ENCODE results near the gene JAKMIP2.

JAKMIP2 gene

DNA sequence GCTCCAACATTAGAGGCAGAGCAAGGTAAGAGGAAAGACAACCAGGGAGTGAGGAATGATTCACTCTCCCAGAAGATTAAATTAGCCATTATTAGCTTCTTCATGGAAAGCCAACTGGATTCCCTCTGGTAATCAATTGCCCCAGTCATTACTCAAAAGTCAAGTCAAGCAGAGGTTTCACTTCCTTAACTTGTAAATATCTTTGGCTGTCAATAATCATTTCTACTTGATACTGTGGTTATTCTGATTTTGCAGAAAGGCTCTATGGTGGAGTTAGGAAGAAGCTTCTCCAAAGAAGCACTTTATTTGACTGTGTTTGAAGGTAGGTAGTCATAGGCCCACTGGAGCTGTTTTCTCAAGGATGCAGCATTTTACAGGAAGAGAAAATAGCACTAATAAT lies 78.0 kb downstream of the JAKMIP2 start:
- Histone ChIP-seq H3K9me3 (ENCODE audit: control insufficient read depth in 2 of 2, low read length in 2 of 2) (no peaks in the 10 kb centered on the region), H3K27ac (ENCODE audit: low read depth in 2 of 2, low read length in 2 of 2) (no peak overlapping the region), H3K27me3 (ENCODE audit: control insufficient read depth in 2 of 2, insufficient read depth in 2 of 2, low read length in 2 of 2) (no peaks in the 10 kb centered on the region), H3K9ac (ENCODE audit: low read depth in 1 of 2, low read length in 2 of 2) (no peak overlapping the region), H3K4me3 (ENCODE audit: low read length in 2 of 2) (no peak overlapping the region), H3K36me3 (ENCODE audit: control insufficient read depth in 2 of 2, insufficient read depth in 2 of 2, low read length in 2 of 2) (no peaks in the 10 kb centered on the region), H3K4me1 (ENCODE audit: control insufficient read depth in 2 of 2, insufficient read depth in 2 of 2, low read length in 2 of 2) (no peaks in the 10 kb centered on the region)

- Histone ChIP-seq H3K9me3 (ENCODE audit: control insufficient read depth in 2 of 2, low read length in 2 of 2) (peaks cover 0 to 3% of the 10 kb centered on the region in 2 donors), H3K36me3 (ENCODE audit: control insufficient read depth in 2 of 2, insufficient read depth in 2 of 2, low read length in 2 of 2) (no peaks in the 10 kb centered on the region), H3K4me3 (ENCODE audit: low read length in 2 of 2) (no peak overlapping the region), H3K9ac (ENCODE audit: low read depth in 1 of 2, low read length in 2 of 2) (no peak overlapping the region), H3K27me3 (ENCODE audit: control insufficient read depth in 2 of 2, insufficient read depth in 2 of 2, low read length in 2 of 2) (no peaks in the 10 kb centered on the region), H3K27ac (ENCODE audit: low read depth in 2 of 2, low read length in 2 of 2) (no peak overlapping the region), H3K4me1 (ENCODE audit: control insufficient read depth in 2 of 2, insufficient read depth in 2 of 2, low read length in 2 of 2) (no peaks in the 10 kb centered on the region)
Measured at GRCh38 chr5:147701468-147701867, 81.1 kb downstream of the JAKMIP2 start.

- no peaks in the 10 kb centered on the region for H3K36me3 ChIP-seq (ENCODE audit: control insufficient read depth in 2 of 2, insufficient read depth in 2 of 2, low read length in 2 of 2)
- H3K27ac ChIP-seq (ENCODE audit: low read depth in 2 of 2, low read length in 2 of 2) = no peak overlapping the region
- no peaks in the 10 kb centered on the region for H3K27me3 ChIP-seq (ENCODE audit: control insufficient read depth in 2 of 2, insufficient read depth in 2 of 2, low read length in 2 of 2)
- no peaks in the 10 kb centered on the region for H3K4me1 ChIP-seq (ENCODE audit: control insufficient read depth in 2 of 2, insufficient read depth in 2 of 2, low read length in 2 of 2)
- H3K4me3 ChIP-seq (ENCODE audit: low read length in 2 of 2) = no peak overlapping the region
- H3K9me3 ChIP-seq (ENCODE audit: control insufficient read depth in 2 of 2, low read length in 2 of 2) = peaks cover 0 to 3% of the 10 kb centered on the region in 2 donors
- H3K9ac ChIP-seq (ENCODE audit: low read depth in 1 of 2, low read length in 2 of 2) = no peak overlapping the region
Measured at GRCh38 chr5:147699496-147700088, 82.9 kb downstream of the JAKMIP2 start.

DNA sequence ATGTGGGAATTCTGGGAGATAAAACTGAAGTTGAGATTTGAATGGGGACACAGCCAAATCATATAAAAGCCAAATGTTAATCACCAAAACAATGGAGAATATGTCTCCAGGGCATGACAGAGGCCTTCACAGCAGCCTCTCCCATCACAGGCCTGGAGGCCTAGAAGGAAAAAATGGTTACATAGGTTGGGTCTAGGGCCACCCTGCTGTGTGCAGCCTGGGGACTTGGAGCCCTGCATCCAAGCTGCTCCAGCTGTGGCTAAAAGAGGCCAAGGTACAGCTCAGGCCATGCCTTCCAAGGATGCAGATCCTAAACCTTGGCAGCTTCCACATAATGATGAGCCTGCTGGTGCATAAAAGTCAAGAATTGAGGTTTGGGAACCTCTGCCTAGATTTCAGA lies 85.1 kb downstream of the JAKMIP2 start:
- no peak overlapping the region for H3K9ac ChIP-seq (ENCODE audit: low read depth in 1 of 2, low read length in 2 of 2)
- no peaks in the 10 kb centered on the region for H3K27me3 ChIP-seq (ENCODE audit: control insufficient read depth in 2 of 2, insufficient read depth in 2 of 2, low read length in 2 of 2)
- no peaks in the 10 kb centered on the region for H3K36me3 ChIP-seq (ENCODE audit: control insufficient read depth in 2 of 2, insufficient read depth in 2 of 2, low read length in 2 of 2)
- H3K9me3 ChIP-seq (ENCODE audit: control insufficient read depth in 2 of 2, low read length in 2 of 2) = peaks cover 0 to 3% of the 10 kb centered on the region in 2 donors
- H3K4me1 ChIP-seq (ENCODE audit: control insufficient read depth in 2 of 2, insufficient read depth in 2 of 2, low read length in 2 of 2) = no peaks in the 10 kb centered on the region
- no peak overlapping the region for H3K27ac ChIP-seq (ENCODE audit: low read depth in 2 of 2, low read length in 2 of 2)
- H3K4me3 ChIP-seq (ENCODE audit: low read length in 2 of 2) = no peak overlapping the region

DNA sequence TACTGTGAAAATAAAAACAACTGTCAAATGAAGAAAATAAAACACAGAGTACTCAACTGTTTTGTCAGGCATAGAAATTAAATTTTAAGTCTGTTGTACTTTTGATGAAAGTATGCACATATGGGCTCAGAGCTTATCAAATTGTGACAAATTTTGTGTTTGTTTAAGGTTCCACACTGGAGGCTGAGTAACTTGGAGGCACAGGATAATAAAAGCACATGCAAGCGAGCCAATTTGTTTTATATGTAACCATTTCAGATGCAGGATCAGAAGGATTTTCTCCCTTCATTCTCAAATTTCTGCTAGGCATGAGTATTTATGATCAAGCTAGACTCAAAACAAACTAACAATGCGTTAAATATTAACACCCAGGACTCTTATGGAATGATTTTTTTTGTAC lies 87.8 kb downstream of the JAKMIP2 start:
- Histone ChIP-seq H3K27me3 (ENCODE audit: control insufficient read depth in 2 of 2, insufficient read depth in 2 of 2, low read length in 2 of 2) (no peaks in the 10 kb centered on the region), H3K9me3 (ENCODE audit: control insufficient read depth in 2 of 2, low read length in 2 of 2) (peaks cover 0 to 3% of the 10 kb centered on the region in 2 donors), H3K27ac (ENCODE audit: low read depth in 2 of 2, low read length in 2 of 2) (no peak overlapping the region), H3K36me3 (ENCODE audit: control insufficient read depth in 2 of 2, insufficient read depth in 2 of 2, low read length in 2 of 2) (no peaks in the 10 kb centered on the region), H3K4me1 (ENCODE audit: control insufficient read depth in 2 of 2, insufficient read depth in 2 of 2, low read length in 2 of 2) (no peaks in the 10 kb centered on the region), H3K9ac (ENCODE audit: low read depth in 1 of 2, low read length in 2 of 2) (no peak overlapping the region), H3K4me3 (ENCODE audit: low read length in 2 of 2) (no peak overlapping the region)

DNA sequence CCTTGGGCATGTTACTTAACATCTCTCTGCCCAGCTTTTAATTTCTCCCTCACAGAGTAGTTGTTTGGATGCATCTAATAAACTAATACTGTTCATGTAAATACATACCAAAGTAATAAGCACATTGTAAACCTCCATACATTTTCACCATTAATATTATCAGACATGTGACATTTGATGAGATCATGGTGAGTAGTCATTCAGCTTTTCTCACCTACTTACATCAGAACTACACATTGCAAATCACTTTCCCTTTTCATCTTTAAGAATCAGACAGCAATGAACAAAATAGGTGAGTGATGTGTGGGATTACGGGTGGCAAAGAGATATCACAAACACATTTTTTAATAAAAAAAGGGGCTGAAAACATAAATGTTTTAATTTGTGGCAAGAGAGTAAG lies 89.3 kb downstream of the JAKMIP2 start:
- Histone ChIP-seq H3K36me3 (ENCODE audit: control insufficient read depth in 2 of 2, insufficient read depth in 2 of 2, low read length in 2 of 2) (no peaks in the 10 kb centered on the region), H3K4me1 (ENCODE audit: control insufficient read depth in 2 of 2, insufficient read depth in 2 of 2, low read length in 2 of 2) (no peaks in the 10 kb centered on the region), H3K9ac (ENCODE audit: low read depth in 1 of 2, low read length in 2 of 2) (no peak overlapping the region), H3K27ac (ENCODE audit: low read depth in 2 of 2, low read length in 2 of 2) (no peak overlapping the region), H3K27me3 (ENCODE audit: control insufficient read depth in 2 of 2, insufficient read depth in 2 of 2, low read length in 2 of 2) (no peaks in the 10 kb centered on the region), H3K9me3 (ENCODE audit: control insufficient read depth in 2 of 2, low read length in 2 of 2) (peaks cover 0 to 3% of the 10 kb centered on the region in 2 donors), H3K4me3 (ENCODE audit: low read length in 2 of 2) (no peak overlapping the region)

GRCh38 chr5:147691130-147691529 lies 91.4 kb downstream of the JAKMIP2 start:
- Histone ChIP-seq H3K9me3 (ENCODE audit: control insufficient read depth in 2 of 2, low read length in 2 of 2) (no peaks in the 10 kb centered on the region), H3K27ac (ENCODE audit: low read depth in 2 of 2, low read length in 2 of 2) (no peak overlapping the region), H3K4me3 (ENCODE audit: low read length in 2 of 2) (no peak overlapping the region), H3K27me3 (ENCODE audit: control insufficient read depth in 2 of 2, insufficient read depth in 2 of 2, low read length in 2 of 2) (no peaks in the 10 kb centered on the region), H3K36me3 (ENCODE audit: control insufficient read depth in 2 of 2, insufficient read depth in 2 of 2, low read length in 2 of 2) (no peaks in the 10 kb centered on the region), H3K9ac (ENCODE audit: low read depth in 1 of 2, low read length in 2 of 2) (no peak overlapping the region), H3K4me1 (ENCODE audit: control insufficient read depth in 2 of 2, insufficient read depth in 2 of 2, low read length in 2 of 2) (no peaks in the 10 kb centered on the region)

- Histone ChIP-seq H3K9ac (ENCODE audit: low read depth in 1 of 2, low read length in 2 of 2) (no peak overlapping the region), H3K4me1 (ENCODE audit: control insufficient read depth in 2 of 2, insufficient read depth in 2 of 2, low read length in 2 of 2) (no peaks in the 10 kb centered on the region), H3K27me3 (ENCODE audit: control insufficient read depth in 2 of 2, insufficient read depth in 2 of 2, low read length in 2 of 2) (no peaks in the 10 kb centered on the region), H3K27ac (ENCODE audit: low read depth in 2 of 2, low read length in 2 of 2) (no peak overlapping the region), H3K36me3 (ENCODE audit: control insufficient read depth in 2 of 2, insufficient read depth in 2 of 2, low read length in 2 of 2) (no peaks in the 10 kb centered on the region), H3K9me3 (ENCODE audit: control insufficient read depth in 2 of 2, low read length in 2 of 2) (no peaks in the 10 kb centered on the region), H3K4me3 (ENCODE audit: low read length in 2 of 2) (no peak overlapping the region)
Measured at GRCh38 chr5:147690595-147690994, 91.9 kb downstream of the JAKMIP2 start.

GRCh38 chr5:147689426-147689825 lies 93.1 kb downstream of the JAKMIP2 start:
- H3K27me3 ChIP-seq (ENCODE audit: control insufficient read depth in 2 of 2, insufficient read depth in 2 of 2, low read length in 2 of 2) = no peaks in the 10 kb centered on the region
- H3K27ac ChIP-seq (ENCODE audit: low read depth in 2 of 2, low read length in 2 of 2) = no peak overlapping the region
- no peaks in the 10 kb centered on the region for H3K9me3 ChIP-seq (ENCODE audit: control insufficient read depth in 2 of 2, low read length in 2 of 2)
- no peak overlapping the region for H3K9ac ChIP-seq (ENCODE audit: low read depth in 1 of 2, low read length in 2 of 2)
- H3K4me1 ChIP-seq (ENCODE audit: control insufficient read depth in 2 of 2, insufficient read depth in 2 of 2, low read length in 2 of 2) = no peaks in the 10 kb centered on the region
- no peak overlapping the region for H3K4me3 ChIP-seq (ENCODE audit: low read length in 2 of 2)
- no peaks in the 10 kb centered on the region for H3K36me3 ChIP-seq (ENCODE audit: control insufficient read depth in 2 of 2, insufficient read depth in 2 of 2, low read length in 2 of 2)

DNA sequence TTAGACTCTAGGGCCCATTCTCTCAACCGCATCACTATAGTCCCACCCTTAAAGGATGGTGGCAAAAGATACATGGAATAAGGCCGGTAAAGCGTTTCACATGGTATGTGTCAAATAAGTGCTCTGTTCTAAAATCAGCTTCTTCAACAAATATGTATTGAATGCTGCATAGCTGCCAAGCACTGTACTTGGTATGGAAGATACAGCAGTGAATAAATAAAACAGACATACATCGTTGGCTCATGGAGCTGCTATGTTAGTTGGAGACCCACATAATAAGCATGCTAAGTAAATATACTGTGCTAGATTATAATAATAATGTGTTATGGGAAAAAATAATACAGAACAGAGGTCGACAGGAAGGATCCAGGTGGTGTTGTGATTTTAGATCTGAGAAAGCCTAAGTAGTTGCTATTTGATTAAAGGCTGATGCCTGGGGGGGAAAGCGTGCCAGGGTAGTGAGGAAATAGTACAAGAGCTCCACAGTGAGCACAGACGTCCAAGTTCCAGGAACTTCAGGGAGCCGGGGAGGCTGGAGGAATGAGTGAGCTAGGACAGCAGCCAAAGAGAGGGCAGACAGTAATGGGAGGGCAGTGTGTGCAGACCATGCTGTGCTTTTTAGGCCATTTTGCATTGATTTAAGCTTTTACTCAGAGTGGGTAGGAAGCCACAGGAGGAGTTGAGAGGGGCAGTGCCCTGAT lies 93.7 kb downstream of the JAKMIP2 start:
- Histone ChIP-seq H3K4me3 (ENCODE audit: low read length in 2 of 2) (no peak overlapping the region), H3K9ac (ENCODE audit: low read depth in 1 of 2, low read length in 2 of 2) (no peak overlapping the region), H3K4me1 (ENCODE audit: control insufficient read depth in 2 of 2, insufficient read depth in 2 of 2, low read length in 2 of 2) (no peaks in the 10 kb centered on the region), H3K9me3 (ENCODE audit: control insufficient read depth in 2 of 2, low read length in 2 of 2) (no peaks in the 10 kb centered on the region), H3K27me3 (ENCODE audit: control insufficient read depth in 2 of 2, insufficient read depth in 2 of 2, low read length in 2 of 2) (no peaks in the 10 kb centered on the region), H3K36me3 (ENCODE audit: control insufficient read depth in 2 of 2, insufficient read depth in 2 of 2, low read length in 2 of 2) (no peaks in the 10 kb centered on the region), H3K27ac (ENCODE audit: low read depth in 2 of 2, low read length in 2 of 2) (no peak overlapping the region)
